ES-I3 (cell line): Measurements from ENCODE around the gene SUPT7L.
"Not testable (repeated sequence)": the region's sequence is repeated elsewhere in the genome, so short reads cannot be mapped to it uniquely, and the experiment has no call there.

ENCODE experiments used
- H3K36me3 ChIP-seq: 2 replicates; pipeline ENCODE4 v1.6.1; 2013; ENCODE audit warnings: mild to moderate bottlenecking, low read length, control low read depth, moderate library complexity; ENCODE audit not compliant: insufficient read depth
- H3K4me1 ChIP-seq: 2 replicates; pipeline ENCODE4 v1.6.1; 2013; ENCODE audit warnings: mild to moderate bottlenecking, control low read depth, low read length; ENCODE audit not compliant: insufficient read depth
- H3K9ac ChIP-seq: 2 replicates; pipeline ENCODE4 v1.6.1; 2013; ENCODE audit warnings: low read depth, mild to moderate bottlenecking, low read length, moderate library complexity
- H3K9me3 ChIP-seq: 2 replicates; pipeline ENCODE4 v1.6.1; 2013; ENCODE audit warnings: mild to moderate bottlenecking, low read length, moderate library complexity; ENCODE audit not compliant: control insufficient read depth, insufficient read depth

SUPT7L gene

DNA sequence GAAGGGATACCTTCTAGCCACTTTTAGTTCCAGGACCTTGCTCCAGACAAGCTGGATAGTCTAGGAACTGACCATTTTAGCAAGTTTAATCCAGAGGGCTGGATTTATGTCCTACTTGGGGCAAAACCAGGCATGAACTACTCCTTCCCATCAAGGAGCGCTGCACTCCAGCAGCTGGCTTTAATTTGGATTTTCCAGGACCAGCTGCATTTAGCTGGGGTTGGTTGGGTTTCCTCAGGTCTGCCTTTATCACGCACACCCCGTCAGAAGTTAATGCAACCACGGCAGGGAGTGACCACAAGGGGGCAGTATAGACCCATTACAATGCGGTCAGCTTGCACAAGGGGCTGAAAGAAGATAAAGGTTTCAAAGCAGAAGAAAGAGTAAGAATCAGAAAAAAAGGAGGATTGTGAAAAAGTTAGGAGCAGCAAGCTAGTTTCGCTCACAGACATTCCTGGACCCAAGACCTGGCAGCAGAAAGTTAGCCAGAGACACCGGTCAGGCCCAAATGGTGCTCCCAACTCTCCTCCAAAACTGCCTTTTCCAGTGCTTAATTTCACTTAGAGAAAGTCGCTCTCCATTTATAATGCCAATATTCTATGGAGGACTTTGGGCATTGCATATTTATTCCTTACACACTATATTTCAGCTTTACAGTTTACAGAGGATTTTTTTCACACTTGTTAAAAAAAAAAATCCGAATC lies 40.4 kb upstream of the SUPT7L start:
- Histone ChIP-seq H3K9me3 (no peaks in the 10 kb centered on the region), H3K4me1 (peaks cover 10% of the 10 kb centered on the region), H3K36me3 (no peaks in the 10 kb centered on the region), H3K9ac (no peak overlapping the region)

DNA sequence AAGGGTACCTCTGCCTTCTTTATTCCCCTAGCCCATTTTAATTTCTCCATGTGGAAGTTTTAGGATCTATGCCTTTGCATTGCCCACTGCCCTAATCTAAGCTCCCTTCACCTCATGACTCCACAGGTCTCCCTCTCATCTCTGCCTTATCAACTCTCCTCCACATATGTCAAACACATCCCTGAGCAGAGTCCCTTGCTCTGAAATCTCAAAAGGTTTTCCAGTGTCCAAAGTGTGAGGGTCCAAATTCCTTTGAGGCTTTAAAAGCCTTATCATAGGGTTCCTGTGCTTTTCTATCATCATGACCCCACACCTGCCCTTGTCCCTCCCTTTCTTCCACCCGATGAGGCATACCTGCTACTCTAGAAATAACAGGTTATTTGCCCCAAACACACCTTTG lies 38.9 kb upstream of the SUPT7L start:
- no peaks in the 10 kb centered on the region for H3K36me3 ChIP-seq
- no peaks in the 10 kb centered on the region for H3K9me3 ChIP-seq
- H3K4me1 ChIP-seq = peaks cover 10% of the 10 kb centered on the region
- no peak overlapping the region for H3K9ac ChIP-seq

DNA sequence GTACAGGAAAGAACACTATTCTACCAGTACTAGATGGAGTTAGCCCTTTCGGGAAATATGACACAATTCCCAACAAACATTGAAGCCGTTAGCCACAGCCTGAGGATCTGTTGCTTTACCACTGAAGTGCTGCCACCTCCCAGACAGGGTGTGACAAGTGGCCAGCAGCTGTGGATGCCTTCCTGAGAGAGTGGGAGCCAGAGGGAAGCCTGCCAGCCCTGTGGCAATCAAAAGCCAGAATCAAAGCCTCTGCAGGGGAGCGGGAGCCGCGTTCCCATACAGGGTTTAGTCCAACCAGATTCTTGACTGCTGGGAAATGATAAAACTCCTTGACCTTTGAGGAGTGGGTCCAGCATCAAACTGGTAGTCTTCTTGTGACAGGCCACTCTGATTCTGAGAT lies 38.3 kb upstream of the SUPT7L start:
- H3K4me1 ChIP-seq = peaks cover 10% of the 10 kb centered on the region

DNA sequence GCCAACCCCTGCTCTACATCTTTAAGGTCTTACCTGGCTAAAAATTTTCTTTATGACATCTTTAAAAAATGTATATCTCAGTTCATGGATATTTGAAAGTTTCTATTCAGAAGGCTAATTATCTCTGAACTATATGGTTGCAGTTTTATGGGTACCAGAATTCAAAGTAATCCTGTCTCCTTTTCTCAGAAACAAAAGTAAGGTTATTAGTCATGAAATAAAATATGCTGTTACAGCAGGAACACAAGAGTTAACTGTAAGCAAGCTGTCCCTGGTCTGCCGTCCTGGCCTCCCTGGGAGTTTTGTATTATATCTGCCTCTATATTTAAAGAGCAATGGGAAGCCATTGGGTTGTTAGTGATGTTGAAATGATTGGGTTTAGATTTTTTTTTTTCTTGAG lies 34.2 kb upstream of the SUPT7L start:
- 0 out of 2 replicates have a peak, but pooled peaks cover 4% of the 10 kb centered on the region for H3K36me3 ChIP-seq
- H3K9ac ChIP-seq = no peak overlapping the region
- H3K4me1 ChIP-seq = no peaks in the 10 kb centered on the region
- H3K9me3 ChIP-seq = no peaks in the 10 kb centered on the region

More for the DNA sequence above, 38.3 kb upstream of the SUPT7L start:
- Histone ChIP-seq H3K9me3 (no peaks in the 10 kb centered on the region), H3K9ac (no peak overlapping the region), H3K36me3 (no peaks in the 10 kb centered on the region)

DNA sequence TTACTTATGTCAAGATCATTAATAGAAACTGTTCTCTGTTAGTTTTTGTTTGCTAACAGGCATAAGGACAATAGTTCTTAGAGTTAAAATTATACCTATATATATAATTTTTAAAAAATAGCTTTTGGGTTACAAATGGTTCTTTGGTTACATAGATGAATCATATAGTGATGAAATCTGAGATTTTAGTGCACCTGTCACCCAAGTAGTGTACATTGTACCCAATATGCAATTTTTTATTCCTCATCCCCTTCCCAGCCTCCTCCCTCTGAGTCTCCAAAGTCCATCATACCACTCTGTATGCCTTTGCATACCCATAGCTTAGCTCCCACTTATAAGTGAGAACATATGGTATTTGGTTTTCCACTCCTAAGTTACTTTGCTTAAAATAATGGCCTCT lies 26.6 kb upstream of the SUPT7L start:
- no peaks in the 10 kb centered on the region for H3K9me3 ChIP-seq
- no peak overlapping the region for H3K9ac ChIP-seq
- H3K36me3 ChIP-seq = peaks cover 8% of the 10 kb centered on the region
- no peaks in the 10 kb centered on the region for H3K4me1 ChIP-seq

DNA sequence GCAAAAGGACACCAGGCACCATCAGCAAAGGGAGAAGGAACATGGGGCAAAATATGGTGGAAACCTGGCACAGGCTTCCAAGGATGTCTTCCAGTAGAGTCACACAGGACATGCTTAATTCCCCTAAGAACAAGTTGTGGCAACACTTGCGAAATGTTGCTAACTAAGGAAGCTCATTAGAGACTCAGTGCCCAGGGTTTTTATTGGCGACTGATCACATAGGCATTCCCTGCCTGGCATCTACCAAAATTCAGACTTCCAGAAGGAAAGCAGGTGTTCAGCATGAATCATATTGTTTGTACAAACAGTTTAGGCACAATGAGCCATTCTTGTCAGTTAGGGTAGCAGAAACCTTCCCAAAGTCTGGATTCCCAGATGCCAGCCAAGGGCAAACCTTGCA lies 26.0 kb upstream of the SUPT7L start:
- no peaks in the 10 kb centered on the region for H3K9me3 ChIP-seq
- H3K36me3 ChIP-seq = peaks cover 9% of the 10 kb centered on the region
- H3K9ac ChIP-seq = no peak overlapping the region
- no peaks in the 10 kb centered on the region for H3K4me1 ChIP-seq

DNA sequence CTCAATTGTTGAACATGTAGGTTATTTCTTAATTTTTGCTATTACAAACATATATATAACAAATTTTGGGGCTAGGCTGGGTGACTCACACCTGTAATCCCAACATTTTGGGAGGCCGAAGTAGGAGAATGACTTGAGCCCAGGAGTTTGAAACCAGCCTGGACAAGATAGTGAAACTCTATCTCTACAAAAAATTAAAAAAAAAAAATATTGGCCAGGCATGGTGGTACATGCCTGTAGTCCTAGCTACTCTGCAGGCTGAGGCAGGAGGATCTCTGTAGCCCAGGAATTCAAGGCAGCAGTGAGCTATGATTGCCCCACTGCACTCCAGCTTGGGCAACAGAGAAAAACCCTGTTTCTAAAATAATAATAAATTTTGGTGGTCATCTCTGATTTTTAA lies 23.8 kb upstream of the SUPT7L start:
- H3K9ac ChIP-seq = no peak overlapping the region
- H3K4me1 ChIP-seq = no peaks in the 10 kb centered on the region; the same call in 1 of the 2 replicates
- no peaks in the 10 kb centered on the region for H3K9me3 ChIP-seq
- H3K36me3 ChIP-seq = peaks cover 9% of the 10 kb centered on the region

DNA sequence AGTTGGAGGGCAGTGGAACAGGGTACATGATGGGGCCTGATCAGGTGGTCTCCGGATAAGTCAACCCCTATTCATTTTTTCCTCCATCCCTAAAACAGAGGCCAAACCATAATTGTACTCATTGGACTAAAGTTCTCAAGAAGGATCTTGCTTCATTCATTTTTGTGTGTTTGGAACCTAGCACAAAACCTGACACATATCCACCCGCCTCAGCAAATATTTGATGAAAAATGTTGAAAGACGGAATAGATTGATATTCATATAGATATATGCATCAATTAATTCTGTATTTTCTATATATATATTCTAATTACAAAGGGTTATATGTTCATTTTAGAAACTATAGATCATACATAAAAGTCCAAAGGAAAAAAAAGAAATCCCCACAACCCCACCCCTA lies 22.2 kb upstream of the SUPT7L start:
- Histone ChIP-seq H3K9me3 (no peaks in the 10 kb centered on the region), H3K9ac (no peak overlapping the region), H3K36me3 (peaks cover 9% of the 10 kb centered on the region), H3K4me1 (no peaks in the 10 kb centered on the region; the same call in 1 of the 2 replicates)

DNA sequence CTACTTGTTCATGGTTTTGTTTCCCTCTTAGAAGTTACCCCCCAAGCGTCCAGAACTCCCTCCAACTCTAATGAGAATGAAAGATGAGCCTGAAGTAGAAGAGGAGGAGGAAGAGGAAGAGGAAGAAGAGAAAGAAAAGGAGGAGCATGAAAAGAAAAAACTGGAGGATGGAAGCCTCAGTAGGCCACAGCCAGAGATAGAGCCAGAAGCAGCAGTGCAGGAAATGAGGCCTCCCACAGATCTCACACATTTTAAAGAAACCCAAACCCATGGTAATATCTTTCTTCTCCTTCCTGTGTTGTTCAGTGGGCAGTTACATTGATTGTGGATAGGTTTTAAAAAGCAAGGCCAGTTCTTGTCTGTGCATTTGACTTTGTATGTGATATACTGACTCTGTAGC lies 21.6 kb upstream of the SUPT7L start:
- H3K9ac ChIP-seq = not testable (repeated sequence)

DNA sequence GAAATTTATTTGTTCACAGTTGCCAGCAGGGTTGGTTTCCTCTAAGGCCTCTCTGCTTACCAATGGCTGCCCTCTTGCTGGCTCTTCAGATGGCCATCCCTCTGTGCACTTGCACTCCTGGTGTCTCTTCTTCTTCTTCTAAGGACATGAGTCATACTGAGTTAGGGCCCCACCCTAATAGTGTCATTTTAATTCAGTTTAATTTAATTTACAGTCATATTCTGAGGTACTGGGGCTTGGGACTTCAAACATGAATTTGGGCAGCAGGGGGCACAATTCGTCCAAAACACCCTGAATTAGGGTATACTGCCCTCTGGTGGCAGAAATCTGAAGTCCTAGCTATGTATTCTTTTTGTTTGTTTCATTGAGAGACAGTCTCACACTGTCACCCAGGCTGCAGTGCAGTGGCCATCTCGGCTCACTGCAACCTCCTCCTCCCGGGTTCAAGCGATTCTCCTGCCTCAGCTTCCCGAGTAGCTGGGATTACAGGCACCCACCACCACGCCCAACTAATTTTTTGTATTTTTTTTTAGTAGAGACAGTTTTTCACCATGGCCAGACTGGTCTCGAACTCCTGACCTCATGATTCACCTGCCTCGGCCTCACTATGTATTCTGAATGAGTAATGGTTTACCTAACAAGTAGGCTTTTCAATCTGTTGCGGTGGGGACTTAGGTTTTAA lies 20.1 kb upstream of the SUPT7L start:
- Histone ChIP-seq H3K9ac (no peak overlapping the region), H3K36me3 (peaks cover 9% of the 10 kb centered on the region), H3K9me3 (no peaks in the 10 kb centered on the region), H3K4me1 (no peaks in the 10 kb centered on the region; the same call in 1 of the 2 replicates)

More for the DNA sequence above, 21.6 kb upstream of the SUPT7L start:
- not testable (repeated sequence) for H3K9me3 ChIP-seq, H3K36me3 ChIP-seq, H3K4me1 ChIP-seq

DNA sequence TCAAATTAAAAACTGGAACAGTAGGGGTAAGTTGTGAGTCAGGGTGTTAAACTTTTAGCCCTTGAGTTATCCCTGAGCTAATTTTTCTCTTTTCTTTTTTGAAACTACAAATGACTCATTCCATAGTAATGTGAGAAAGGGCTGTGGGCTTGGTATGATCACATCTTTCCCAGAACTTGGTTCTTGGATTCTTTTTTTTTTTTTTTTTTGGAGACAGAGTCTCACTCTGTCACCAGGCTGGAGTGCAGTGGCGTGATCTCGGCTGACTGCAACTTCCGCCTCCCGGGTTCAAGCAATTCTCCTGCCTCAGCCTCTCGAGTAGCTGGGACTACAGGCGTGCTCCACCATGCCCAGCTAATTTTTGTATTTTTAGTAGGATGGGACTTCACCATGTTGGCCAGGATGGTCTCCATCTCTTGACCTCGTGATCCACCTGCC lies 18.9 kb upstream of the SUPT7L start:
- not testable (repeated sequence) for H3K9me3 ChIP-seq, H3K4me1 ChIP-seq, H3K36me3 ChIP-seq, H3K9ac ChIP-seq

DNA sequence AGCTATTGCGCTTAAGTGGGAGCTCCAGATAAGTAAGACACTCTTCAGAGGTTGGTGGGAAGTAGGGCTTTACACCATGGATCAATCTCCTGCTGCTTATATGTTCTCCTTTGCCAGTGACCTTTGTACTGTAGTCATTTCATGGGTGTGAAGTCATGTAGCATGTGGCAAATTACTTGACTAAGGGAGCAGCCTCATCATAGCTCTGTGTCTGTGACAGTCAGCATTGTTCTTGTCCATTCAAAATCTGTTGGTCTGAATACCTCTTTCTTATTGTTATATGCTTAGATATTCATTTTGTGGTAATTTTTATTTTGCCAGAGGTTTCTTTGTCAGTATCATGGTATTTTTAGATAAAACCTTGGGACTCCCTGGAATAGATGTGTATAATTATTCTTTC lies 18.4 kb upstream of the SUPT7L start:
- Histone ChIP-seq H3K9me3 (no peaks in the 10 kb centered on the region), H3K36me3 (peaks cover 10% of the 10 kb centered on the region), H3K4me1 (no peaks in the 10 kb centered on the region; the same call in 1 of the 2 replicates), H3K9ac (no peak overlapping the region)

DNA sequence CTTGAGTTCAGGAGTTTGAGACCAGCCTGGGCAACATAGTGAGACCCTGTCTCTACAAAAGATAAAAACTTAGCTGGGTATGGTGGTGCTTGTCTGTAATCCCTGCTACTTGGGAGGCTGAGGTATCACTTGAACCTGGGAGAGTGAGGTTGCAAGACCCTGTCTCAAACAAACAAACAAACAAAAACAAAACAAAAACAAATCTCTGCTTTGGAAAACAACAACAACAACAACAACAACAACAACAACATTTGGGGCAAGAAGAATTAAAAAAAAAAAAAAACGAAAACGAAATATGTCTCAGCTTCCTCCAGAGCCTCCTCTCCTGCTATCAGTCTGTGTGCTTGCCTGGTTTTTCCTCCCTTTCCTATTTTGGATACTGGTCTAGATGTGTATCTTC lies 17.2 kb upstream of the SUPT7L start:
- Histone ChIP-seq H3K9me3 (no peaks in the 10 kb centered on the region), H3K4me1 (no peaks in the 10 kb centered on the region; the same call in 1 of the 2 replicates), H3K9ac (no peak overlapping the region), H3K36me3 (peaks cover 10% of the 10 kb centered on the region)

DNA sequence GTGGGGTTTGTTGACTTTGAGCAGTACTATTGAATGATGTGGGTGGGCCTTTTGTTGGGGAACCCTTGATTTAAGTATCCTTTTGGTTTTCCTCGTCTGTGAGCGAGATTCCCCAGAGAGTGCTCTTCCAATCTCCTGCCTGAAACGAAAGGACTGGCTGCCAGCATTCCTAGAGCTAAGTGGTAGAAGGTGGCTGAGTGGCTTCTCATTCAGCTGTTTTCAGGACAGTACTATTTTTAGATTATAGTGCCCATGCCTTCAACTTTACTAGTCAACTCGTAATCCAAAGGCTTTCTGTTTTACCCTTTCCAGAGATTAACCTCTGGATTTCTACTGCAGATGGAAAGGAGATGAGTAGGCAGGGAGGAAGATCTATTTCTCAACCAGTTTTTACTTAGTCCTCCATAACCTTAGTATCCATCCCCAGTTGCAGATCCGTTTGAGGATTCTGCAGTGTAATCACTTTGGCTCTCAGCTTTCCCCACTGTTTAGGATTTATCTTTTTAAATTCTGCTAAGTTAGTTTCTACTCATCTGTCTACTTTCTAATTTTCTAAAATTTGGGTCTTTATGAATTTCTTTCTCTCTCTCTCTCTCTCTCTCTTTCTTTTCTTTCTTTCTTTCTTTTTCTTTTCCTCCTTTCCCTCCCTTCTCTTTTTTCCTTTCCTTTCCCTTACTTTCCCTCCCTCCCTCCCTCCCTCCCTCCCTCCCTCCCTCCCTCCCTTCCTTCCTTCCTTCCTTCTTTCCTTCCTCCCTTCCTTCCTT lies 9.5 kb upstream of the SUPT7L start:
- H3K36me3 ChIP-seq = peaks cover 11% of the 10 kb centered on the region

More for the DNA sequence above, 9.5 kb upstream of the SUPT7L start:
- Histone ChIP-seq H3K4me1 (no peaks in the 10 kb centered on the region), H3K9me3 (no peaks in the 10 kb centered on the region), H3K9ac (no peak overlapping the region)
